TTC549 (cell line): ENCODE measurements around the gene FTO.

Experiments used
- FAIRE-seq: peaks from 2 replicates; lab custom pipeline; 2012; peaks lifted over from hg19 to GRCh38; lab: Jason Lieb, UNC

FTO gene

DNA sequence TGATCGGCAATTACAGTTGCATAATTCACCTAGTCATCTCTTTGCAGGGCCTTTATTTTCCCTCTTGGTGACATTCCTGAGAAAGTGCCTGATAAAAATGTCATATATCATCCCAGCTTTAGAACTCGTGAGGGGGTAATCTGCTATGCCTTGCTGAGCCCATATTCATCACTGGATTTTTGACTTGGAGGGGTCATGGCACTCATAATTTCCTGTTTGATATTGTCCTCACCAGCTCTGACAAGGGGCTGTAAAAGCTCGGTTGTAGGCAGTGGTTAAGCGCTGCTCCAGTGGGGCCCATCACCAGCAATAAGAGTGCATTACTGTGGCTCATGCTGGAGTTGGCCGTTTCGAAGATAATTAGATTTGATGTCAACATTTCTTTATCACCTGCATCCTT is 355.4 kb downstream of the FTO start:
- FAIRE-seq = no peak

DNA sequence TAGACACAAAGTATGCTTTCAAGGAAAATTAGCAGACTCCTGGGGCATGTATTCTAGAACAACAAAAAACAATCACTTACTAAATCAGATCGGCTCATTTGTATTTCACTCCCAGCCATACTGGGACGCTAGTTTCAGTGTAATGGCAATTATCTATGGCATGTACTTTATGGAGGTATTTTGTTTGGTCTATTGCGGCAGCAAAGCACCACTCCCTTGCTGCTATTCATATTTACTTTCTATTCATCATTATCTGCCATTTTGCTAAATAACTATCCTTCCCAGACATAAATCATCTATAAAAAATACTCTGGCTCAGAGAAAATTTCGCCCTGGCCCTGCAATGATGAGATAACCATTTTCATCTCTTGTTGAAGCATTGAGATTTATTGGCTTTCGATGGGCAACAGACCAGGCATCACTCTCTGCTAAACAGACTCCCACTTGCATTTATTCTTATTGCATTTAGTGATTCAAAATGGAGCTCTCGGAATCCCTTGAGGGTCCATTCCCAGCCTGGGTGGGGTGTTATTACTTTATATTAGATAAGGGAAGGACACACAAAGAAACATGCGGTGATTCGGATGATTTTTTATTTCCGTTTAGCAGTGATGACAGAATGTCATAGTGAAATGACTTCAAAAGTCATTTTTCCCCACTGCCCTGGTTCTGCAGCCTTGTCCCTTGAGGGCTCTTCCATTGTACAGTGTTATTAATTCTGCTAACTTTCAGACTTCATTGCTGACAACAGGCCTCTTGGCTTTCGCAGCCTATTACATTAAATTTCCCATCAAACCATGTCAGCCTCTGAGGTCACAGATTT is 356.9 kb downstream of the FTO start:
- no peak for FAIRE-seq

DNA sequence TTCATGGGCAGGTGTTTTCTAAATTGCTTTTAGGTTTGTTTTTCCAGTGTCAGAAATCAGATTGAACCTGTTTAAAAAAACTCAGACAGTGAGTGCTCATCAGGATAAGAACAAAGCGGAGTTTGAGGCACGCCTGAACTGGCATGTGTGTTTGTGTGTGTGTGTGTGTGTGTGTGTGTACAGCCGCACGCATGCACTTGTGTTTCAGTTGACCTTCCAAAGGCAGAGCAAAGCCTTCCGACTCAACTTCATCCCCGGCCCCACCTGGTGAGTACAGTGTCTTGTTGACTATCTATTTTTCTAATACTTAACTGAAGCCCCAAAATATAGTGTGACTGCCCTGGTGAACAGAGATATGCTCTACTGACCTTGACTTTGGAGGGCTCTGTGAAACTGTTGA is 357.5 kb downstream of the FTO start:
- no peak for FAIRE-seq

DNA sequence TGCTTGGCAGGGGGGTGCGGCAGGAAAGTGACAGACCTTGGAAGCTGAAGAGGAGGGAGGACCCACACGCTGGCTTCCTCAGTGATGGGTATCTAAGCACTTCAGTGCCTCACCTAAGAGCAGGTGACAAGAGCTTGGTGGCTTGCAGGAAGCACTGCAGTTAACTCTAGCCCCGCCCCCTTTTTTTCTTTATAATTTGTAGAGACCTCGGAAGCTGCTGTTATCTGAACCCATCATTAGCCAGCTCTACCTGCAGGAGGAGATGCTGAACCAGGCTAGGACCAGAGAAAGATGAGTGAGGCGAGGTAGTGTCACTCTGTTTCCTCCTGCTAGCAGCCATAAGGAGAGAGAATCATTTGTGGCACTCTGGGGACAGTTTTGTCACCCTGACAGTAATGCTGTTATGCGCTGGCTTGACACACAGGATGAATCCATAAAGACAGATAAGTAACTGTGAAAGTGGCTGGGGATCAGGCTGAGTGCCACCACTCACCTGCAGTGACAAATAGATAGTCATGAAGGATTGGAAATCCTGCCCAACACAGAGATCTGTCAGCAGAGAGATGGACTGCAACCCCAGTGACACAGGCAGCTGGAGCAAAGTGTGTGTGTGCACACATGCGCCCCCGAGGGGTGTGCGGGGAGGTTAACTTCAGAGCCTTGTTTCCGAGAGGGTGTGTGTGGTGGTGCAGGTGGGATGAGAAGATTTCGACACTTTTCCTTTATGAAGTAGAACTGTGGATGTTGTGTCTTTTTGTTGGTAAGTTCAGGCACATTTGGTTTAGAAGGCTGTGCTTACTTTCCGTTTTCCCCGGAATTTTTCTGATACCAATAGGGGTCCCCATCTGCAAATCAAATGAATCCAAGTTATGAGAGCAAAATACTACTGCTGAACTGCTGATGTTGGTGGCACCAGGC is 358.7 kb downstream of the FTO start:
- no peak for FAIRE-seq

DNA sequence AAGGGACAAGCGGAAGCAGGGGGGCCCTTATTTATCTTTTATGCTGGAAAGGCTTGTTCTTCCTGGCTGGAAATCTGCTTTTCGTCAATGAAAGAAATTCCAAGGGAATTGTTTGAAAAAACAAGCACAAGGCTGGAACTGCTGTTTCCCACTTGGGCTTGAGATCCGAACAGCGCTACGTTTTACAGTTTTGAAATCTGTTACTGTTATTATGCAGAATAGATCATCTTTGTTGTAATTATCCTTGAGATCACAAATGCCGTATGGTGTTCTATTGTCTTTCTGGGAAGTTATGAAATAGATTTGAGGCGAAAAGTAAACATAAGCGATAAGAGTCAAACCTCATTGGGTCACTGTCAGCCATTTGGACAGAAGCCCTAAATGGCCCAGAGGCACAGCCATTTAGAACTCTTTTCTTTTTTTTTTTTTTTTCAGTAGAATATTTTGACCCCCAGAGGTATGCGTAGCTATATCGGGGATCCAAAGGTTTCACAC is 359.4 kb downstream of the FTO start:
- no peak for FAIRE-seq

DNA sequence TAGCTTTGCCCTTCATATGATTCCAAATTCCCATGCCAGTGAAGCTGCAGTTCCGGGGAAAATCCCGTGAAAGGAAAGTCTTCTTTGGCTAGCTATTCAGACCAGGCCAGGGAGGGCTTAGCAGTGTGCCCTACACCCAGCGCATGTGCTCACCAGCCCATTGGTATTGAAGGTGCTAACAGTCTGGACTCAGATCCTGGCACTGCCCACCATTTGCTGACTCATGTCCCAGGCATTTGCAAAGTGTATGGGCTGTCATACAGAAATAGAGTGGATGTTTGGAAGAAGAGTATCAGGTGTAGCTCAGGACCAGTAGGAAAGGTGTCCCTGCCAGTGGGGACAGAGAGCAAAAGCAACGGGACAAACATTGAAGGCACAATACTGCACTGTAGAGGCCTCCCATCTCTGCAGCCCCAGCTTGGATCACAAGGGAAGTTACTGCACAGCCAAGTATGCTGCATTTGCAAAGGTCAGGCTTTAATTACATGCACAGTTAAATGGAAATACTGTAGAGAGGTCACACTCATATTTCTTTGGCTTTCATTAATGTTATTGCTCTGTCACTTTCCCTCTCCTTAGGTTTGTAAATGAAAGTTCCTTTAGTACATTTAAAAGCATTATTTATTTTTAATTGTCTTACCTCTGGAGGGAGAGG is 362.6 kb downstream of the FTO start:
- no peak for FAIRE-seq

DNA sequence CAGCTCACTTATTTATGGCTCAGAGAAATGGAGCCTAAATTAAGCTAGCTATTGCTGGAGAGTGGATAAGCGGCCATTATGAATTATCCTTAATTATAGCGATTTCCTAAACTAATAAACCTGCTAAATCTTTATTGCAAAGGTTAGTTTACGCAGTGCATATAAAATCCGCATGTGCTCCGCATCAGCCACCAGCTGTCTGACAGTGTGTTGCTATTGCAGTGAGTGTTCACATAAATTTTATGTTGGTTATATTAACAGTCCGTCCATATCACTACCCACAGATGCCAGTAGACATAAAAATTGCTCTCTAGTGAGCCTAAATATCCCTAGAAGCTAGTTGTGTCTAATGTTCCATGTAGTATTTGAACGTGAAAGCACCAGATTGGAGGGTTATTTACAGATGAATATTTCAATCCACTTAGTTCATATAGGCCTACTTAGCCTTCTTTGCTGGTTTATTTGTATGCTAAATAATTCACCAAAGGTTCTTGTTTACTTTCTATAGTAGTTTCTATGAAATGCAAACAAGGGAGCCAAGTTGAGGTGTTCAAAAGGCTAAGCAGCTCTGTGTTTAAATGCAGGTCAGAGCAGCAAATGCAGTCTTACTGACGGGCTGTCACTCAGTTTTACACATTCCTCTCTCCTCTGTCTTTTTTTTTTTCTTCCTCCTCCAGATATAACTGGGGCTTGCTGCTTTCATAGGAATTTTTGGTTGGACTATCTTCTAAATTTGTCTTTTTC is 363.5 kb downstream of the FTO start:
- FAIRE-seq = no peak

DNA sequence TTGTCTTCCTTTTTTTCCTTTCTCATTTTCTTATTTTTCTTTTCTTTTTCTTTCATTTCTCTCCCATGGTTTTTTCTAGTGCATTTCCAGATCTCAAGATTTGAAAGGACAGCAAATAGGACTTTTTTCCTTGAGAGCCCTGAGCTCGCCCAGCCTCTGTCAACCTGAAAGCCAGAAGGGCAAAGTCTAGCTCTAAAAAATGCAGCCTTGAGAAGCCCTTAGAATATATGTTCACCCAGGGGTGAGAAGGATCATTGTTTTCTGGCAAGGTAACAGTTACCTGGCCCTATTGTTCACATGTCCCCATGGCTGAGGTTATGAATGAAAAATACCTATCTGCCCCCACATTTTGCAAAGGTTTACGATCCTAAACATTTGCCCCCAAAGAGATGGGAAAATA is 364.3 kb downstream of the FTO start:
- FAIRE-seq = no peak

DNA sequence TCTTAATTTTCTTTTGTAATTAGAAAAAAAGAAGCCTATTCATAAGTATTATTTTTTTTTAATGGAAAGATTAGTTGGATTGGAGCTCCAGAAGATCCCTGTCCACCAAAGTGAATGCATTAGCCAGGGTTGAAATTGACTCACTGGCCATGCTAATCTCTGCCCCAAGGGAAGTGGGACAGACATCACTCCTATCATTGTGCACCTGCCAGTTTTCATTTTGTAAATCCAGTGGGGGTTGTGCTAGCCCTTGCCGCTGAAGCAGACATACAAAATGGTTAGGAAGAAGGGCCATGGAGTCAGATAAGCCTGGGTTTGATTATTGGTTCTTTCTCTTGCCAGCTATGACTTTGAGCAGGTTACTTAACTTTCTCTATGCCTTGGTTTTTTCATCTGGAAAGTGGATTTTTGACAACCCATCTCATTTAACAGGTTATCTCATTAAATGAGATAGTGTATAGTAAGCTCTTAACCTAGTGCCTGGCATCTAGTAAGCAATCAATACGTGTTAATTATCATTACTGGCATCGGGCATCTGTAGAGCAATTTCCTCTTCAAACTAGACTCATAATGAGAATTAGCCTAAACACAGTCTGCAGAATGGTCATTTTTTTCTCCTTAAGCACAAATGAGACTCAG is 365.8 kb downstream of the FTO start:
- no peak for FAIRE-seq

DNA sequence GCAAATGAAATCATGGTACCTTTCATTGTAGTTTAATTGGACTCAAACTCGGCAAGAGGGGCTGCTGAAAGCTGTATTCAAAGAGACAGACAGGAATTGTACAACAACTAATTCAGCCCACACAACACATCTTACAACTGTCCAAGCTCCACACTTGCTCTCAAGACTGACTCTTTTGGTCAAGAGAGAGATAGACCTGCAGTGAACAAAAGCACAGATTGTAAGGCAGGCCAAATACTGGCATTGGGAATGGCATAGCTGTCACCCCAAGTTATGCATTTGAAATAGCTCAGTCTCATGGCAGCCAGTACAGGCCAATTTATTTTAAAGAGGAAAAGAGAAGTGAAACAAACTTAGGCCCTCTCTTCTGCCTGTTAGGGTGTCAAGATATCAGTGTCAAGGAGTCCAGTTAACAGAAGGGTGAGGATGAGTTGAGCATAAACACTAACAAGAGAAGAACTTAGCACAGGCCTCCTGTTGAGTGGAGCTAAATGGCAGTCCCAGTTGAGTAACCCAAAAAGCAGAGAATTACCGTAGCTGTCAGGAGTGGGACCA is 366.9 kb downstream of the FTO start:
- no peak for FAIRE-seq

DNA sequence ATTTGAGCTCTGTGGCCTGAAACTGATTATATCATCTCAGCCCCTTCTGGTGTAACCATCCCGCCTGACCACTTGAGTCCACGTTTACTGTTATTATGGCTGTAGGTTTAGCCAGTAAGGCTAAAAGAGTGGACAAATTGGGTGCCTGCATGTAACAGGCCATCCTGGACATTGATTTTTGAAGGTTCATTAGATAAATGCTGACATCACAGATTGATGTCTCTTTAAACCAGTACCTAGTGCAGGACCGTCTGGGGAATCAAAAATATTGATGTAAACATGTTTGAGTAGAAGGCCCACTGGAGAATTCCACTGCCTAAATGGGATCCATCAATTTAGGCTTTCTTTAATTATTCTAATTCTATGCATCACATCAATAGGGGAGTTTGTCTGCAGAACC is 367.6 kb downstream of the FTO start:
- FAIRE-seq = no peak

DNA sequence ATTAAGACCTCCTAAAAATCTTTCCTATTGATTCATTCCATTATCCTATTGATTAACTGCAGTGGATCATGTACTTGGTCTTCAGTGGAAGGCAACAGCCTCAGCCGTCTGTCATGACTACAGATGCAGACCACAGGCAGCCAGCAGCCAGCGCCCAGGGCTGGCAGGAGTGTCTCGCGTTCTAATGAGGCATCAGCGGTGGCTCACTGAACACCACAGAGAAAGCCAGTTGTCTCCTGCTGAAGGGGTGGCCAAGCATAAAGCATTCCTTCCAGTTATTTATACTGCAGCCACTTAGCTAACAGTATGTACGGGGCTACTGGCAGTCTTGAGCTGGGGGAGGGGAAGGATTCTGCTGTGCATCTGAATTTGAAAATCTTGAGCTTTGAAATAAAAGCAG is 368.3 kb downstream of the FTO start:
- no peak for FAIRE-seq

DNA sequence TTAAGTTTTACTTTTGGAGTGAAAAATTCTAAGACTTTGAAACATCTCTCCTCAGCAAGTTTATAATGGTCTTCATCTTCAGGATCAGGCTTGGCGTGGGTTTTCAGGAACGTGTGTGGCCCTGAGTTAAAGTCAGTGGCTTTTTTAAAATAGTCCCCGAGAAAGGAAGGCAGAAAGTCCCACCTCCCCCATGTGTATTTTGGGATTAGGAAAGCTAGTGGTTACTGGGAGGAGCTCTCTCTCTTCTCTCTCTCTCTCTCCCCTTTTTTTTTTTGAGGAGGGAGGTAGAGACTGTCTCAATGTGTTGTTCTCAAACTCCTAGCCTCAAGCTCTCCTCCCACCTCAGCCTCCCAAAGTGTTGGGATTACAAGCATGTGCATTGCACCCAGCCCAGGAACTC is 369.4 kb downstream of the FTO start:
- no peak for FAIRE-seq

DNA sequence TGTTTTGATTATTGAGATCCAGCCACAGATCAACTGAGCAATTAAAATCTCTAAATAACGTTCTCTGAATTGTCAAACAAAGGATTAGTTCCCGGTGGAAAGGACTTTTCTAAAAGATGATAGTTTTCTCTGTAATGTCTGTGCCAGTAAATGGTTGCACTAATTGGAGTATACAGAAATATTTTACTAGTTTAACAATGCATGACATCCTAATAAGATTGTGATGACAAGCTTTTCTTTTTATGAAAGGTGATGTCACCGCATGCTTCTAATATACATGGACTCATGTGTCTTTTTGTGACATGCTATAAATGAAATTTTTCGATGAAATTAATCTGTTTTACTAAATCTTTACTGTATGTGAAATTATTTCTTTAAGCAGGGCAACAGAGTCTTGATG is 371.5 kb downstream of the FTO start:
- FAIRE-seq = no peak

DNA sequence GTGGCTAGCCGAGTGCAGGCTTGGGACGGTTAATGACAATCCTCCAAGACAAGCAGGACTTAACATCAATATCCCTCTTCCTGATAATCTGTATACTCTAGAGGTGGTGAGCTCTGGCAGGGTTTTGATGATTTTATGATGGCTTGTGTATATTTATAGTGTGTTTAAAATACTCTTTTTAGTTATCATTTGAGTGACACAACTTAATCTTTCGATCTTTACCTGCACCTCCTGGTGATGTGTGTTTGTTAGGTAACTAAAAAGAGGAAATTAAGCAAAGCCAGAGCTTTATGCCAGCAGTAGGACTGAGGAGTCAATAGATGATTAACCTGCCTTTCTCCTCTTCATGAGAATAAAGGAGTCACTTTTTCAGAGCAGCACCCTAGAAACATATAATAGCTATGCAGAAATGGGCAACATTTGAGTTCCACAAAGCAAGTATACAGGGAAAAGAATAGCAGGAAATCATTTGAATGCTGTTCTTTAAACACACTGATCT is 372.1 kb downstream of the FTO start:
- no peak for FAIRE-seq

DNA sequence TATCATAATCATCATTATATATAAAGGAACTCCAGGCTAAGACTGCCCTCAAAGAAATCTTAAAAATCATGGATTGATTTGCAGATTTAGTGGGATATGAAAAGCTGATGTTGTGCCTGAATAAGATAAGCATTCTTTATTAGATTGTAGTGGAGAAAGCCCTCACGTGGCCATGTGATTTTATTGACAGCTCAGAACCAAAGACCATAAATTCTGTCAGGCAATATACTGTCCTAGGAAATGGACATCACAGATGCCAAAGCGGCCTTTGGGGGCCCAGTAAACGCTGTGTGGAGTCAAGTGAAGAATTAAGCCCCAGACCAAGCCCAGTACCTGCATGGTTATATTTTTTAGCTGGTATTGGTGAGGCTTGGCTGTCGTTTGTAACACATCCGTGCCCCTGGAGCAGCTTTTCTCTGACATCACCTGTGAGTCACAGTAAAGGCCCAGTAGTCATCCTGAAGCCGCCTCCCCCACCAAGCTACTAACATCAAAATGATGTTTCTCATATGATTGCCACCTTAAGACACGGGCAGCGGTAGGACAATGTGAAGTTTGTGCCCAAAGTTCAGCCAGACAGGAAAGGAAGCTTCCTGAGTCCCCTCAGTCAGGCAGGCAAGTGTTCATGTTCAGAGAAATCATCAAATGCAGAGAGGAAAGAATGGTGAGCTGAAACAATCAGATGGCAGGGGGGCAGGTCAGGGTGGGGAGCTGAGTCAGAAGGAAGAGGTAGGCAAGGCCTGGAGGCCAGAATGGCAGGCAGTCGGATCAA is 373.3 kb downstream of the FTO start:
- FAIRE-seq = no peak

DNA sequence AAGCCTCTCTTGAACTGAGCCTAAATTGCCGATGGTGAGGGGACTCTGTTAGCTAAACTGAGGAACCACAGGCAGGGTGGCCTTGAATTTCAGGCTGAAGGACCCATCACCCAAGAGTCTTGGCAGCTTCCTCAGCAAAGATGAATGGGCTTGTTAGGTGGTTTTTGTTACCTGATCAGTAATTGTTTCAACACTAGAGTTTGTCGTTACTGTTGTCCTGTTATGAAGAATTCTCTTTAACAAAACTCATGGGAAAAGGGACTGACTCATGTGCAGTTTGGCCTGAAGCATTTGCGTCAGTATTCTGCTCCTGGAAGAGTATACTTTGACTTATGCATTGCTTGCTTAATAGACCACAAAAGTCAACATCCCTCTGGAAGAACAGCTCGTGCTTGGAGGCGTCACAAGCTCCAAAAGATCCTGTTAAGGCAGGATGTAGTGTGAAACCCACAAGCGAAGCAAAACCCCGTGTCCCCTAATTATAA is 376.6 kb downstream of the FTO start:
- FAIRE-seq = no peak

DNA sequence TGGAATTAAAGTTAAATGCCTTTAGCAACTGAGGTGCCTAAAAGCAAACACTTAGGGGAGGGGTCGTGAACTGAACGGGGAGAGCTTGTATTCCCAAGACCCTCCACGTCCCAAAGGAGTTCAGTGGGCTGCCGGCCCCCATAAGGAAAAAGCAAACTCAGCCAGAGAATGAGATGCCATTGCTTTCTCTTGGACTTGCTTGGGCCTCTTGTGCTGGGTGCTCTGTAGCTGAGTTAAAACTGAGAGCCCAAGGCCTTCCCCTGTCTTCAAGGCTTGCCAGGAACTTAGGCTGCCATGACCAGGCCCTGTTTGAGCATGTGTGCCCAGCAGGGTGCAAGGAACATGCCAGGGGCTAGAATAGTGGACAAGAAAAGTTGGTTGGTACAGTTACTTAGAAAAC is 382.8 kb downstream of the FTO start:
- no peak for FAIRE-seq

DNA sequence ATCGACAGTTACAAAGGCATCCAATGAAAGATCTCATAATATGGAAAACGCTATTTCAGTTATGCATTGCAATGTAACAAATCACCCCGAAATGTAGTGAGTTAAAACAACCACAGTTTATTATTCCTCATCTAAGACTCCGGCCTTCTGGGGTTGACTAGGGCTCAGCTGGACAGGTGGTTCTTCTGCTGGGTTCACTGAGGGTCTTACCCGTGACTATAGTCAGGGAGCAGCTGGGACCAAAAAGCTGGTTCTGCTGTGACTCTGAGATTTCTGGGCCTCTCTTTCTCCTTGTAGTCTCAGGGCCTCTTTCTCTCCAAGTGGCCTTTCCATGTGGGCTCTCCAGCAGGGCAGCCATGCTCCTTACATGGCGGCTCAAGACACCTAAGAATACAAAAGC is 386.6 kb downstream of the FTO start:
- no peak for FAIRE-seq

DNA sequence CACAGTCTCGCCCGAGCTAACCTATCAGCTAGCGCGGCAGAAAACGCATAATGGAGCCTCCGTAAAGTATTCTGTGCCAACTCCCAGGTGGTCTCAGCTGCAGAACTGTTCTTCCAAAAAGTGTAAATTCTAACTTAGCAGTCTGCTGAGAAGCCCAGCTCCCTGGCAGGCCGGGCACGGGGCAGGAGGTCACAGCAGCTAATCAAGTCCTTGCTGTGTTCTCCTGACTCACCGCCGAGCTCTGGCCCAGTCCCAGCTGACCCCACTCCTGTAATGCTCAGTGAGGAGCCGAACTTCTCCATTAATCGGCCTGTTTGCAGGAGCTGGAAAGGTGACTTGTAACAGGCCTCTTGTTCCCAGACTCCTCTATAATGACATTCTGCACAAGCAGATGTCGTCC is 389.3 kb downstream of the FTO start:
- FAIRE-seq = no peak
